ENCODE measurements around the gene ANP32A.

GRCh38 chr15:68769702-68770101 lies 51.0 kb downstream of the ANP32A start:
- TF ChIP-seq E2F1 (CRISPR knock-in tag; IDR thresholded peaks at IDR 0.05) (no peak), SP1 (CRISPR knock-in tag; conservative IDR thresholded peaks at IDR 0.05) (no peak), PRRX2 (CRISPR knock-in tag; IDR thresholded peaks at IDR 0.05) (no peak), USF2 (CRISPR knock-in tag; IDR thresholded peaks at IDR 0.05) (no peak), TEAD4 (CRISPR knock-in tag; IDR thresholded peaks at IDR 0.05) (no peak), ZNF281 (CRISPR knock-in tag; IDR thresholded peaks at IDR 0.05) (no peak), NR2C2 (CRISPR knock-in tag; IDR thresholded peaks at IDR 0.05) (no peak), CREB1 (CRISPR knock-in tag; IDR thresholded peaks at IDR 0.05) (no peak), ATF2 (CRISPR knock-in tag; IDR thresholded peaks at IDR 0.05; ENCODE audit: borderline replicate concordance, low read depth) (no peak), FOXK1 (CRISPR knock-in tag; IDR thresholded peaks at IDR 0.05) (no peak)
- TF ChIP-seq, protein P1, sequence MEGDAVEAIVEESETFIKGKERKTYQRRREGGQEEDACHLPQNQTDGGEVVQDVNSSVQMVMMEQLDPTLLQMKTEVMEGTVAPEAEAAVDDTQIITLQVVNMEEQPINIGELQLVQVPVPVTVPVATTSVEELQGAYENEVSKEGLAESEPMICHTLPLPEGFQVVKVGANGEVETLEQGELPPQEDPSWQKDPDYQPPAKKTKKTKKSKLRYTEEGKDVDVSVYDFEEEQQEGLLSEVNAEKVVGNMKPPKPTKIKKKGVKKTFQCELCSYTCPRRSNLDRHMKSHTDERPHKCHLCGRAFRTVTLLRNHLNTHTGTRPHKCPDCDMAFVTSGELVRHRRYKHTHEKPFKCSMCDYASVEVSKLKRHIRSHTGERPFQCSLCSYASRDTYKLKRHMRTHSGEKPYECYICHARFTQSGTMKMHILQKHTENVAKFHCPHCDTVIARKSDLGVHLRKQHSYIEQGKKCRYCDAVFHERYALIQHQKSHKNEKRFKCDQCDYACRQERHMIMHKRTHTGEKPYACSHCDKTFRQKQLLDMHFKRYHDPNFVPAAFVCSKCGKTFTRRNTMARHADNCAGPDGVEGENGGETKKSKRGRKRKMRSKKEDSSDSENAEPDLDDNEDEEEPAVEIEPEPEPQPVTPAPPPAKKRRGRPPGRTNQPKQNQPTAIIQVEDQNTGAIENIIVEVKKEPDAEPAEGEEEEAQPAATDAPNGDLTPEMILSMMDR (IDR thresholded peaks at IDR 0.05), result no peak
